Fibroblast of mammary gland (primary cell): ENCODE data around the gene SF1.

Experiments used
- DNase-seq: peaks from one replicate; pipeline ENCODE4 v3.0.0-alpha.2; 2010; ENCODE audit warnings: low read depth
- H3K4me3 ChIP-seq: 2 replicates; pipeline ENCODE4 v1.5.1; 2011; ENCODE audit warnings: low read depth, mild to moderate bottlenecking, low read length, moderate library complexity; ENCODE audit not compliant: control insufficient read depth
- TF ChIP-seq, protein P1 (sequence below): conservative IDR thresholded peaks from 2 replicates; pipeline ENCODE4 v1.5.1; 2011; ENCODE audit warnings: low read depth, low read length, inconsistent platforms; ENCODE audit not compliant: control insufficient read depth, insufficient read depth

The SF1 gene

DNA sequence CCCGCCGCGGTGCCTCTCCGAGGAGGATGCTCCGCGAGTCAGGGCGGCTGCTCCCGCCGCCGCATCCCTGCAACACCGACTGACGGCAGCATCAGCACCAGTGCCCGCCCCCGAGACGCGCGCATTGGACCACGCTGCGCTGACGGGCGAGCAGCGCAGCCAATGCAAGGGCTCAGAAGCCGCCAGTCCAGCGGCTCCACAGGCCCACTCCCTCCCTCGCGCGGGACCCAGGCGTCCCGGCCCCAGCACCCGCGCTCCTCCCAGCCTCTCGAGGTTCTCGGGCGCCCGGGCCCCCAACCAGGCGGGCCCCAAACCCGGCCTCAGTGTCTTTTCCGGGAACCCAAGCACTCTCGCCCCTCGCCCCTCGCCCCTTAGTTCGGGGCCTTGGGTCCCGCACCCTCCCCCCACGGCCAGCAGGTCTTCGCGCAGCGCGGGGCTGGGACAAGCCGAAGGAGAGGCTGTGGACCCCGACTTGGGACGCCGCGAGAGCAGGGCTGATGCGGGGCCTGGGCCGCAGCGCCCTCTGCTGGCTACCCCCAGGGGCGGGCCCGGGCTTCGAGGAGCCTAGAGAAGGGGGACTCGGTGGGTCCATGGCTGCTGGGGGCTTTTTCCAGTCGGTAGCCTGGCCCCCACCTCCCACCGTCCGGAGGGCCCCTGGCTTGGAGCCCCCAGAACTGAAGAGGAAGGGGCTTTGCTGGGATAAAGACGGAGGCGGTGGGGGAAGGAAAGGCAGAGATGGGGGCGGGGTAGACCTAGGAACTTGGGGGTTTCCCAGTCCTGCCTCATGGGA lies 55.0 kb downstream of the SF1 start, which contains the start of gene NRXN2:
Gene NRXN2, minus strand, starts transcription at position 81 of the 790 bp plus-strand sequence. CDS start 9,498 bp downstream, outside the sequence.
- TF ChIP-seq, protein P1, sequence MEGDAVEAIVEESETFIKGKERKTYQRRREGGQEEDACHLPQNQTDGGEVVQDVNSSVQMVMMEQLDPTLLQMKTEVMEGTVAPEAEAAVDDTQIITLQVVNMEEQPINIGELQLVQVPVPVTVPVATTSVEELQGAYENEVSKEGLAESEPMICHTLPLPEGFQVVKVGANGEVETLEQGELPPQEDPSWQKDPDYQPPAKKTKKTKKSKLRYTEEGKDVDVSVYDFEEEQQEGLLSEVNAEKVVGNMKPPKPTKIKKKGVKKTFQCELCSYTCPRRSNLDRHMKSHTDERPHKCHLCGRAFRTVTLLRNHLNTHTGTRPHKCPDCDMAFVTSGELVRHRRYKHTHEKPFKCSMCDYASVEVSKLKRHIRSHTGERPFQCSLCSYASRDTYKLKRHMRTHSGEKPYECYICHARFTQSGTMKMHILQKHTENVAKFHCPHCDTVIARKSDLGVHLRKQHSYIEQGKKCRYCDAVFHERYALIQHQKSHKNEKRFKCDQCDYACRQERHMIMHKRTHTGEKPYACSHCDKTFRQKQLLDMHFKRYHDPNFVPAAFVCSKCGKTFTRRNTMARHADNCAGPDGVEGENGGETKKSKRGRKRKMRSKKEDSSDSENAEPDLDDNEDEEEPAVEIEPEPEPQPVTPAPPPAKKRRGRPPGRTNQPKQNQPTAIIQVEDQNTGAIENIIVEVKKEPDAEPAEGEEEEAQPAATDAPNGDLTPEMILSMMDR = peak; percentile 76
- DNase-seq = peak; percentile 70
- peak within 1 kb of the TSS; percentile 52 for H3K4me3 ChIP-seq

DNA sequence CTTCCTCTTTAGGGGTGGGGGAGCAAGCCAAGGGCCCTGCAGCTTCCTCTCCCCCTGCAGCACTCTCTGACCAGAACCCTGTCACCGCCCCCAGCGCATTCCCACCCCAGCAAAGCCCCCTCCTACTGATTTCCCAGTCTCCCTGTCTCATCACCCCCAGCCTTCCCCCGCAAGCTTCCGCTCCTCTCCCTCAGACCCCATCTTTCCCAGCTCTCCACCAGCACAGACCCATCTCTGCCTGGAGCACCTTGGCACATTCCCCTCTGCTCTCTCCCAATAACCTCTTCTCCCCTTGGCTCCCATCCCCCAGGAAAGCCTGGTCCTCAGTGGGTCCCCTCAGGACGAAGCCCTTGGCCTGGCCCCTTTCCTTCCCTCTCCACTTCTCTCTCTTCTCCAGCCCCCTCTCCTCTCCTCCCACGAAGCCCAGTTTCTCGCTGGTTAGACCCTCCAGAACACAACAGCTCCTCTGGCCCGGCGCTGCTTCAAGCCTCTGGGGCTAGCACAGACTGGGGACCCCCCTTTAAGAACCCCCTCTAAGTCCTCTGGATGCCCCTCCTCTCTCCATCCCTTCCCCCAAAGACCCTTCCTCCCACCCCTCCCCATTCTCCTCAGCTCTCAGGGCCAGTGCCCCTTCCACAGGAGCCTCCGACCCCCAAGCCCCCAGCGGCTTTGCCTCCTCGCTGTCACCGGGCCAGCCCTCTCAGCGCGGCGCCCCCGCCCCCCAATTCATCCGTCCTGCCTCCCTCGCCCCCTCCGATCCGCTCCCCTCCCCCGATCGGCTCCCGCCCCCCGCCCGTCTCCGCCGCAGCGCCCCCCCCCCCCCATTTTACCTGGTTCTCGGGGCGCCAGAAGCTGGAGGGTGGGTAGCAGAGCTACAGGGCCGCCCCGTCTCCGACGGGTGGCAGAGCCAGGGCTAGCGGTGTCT lies 55.9 kb downstream of the SF1 start:
- no peak for DNase-seq
- TF ChIP-seq, protein P1 = no peak
- no peak overlapping the region for H3K4me3 ChIP-seq

DNA sequence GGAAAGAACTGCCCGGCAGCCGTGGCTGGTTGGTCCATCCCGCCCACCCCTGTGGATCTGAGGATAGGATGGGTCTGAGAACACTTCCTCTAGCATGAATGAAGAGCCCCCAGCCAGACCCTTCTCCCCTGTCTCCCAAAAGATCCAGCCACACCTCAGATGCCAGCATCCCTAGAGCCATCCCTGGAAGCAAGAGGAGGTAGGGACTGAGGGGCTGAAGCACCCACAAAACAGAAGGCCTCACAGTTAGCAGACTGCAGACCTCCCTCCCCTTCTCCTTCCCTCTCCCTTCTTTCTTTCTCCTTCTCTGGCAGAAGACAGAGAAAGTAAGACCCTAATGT lies 57.0 kb downstream of the SF1 start:
- no peak for DNase-seq
- H3K4me3 ChIP-seq = no peak overlapping the region

DNA sequence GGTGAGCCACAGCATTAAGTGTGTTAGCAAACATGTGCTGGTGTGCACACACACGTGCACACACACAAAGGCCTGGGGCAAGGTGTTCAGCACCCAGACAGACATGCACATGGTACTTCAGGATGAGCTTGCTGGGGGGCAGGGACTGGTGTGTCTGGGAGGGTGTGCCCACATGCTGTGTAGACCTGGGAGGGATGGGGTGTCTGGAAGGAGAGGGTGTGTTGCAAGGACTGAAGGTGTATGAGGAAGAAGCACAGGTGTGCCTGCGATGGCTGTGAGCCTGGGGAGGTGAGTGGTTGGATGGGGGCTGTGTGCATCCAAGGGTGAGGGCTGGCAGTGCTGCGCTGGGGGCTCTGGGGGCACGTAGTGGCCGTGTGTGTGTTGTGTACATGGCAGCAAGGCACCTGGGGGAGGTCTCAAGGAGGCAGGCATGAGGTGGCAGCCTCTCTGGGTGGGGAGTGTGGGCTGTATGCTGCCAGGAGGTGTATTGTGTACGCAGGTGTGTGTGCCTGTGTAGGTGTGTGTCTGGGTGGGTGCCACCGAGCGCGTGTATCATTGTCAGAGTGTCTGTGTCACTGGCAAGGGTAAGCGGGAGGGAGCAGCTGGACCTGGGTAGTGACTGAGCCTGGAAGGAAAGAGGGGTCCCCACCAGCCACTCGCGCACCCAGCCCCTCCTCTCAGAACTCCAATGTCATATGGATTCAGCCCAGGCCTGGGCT lies 57.5 kb downstream of the SF1 start:
- TF ChIP-seq, protein P1 = no peak
- no peak for DNase-seq
- H3K4me3 ChIP-seq = no peak overlapping the region

More for the DNA sequence above, 57.0 kb downstream of the SF1 start:
- TF ChIP-seq, protein P1 = no peak

DNA sequence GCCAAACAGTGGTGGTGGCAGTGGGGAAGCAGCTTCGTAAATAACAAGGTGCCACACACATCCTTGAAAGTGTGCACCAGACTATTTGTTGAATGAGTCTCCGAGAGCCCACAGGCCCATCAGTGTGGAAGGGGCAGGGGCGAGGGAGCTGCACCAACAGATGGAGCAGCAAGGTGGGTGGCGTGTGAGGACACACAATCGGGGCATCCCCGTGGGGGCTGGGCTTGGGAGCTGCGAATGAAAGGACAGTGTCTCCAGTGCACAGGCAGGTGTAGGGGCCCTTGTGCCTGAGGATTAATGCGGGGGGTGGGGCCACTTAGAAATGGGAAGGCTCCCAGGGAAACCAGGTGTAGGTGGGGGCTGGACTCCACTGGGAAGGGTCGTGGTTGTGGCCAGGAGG lies 58.2 kb downstream of the SF1 start:
- DNase-seq = no peak
- H3K4me3 ChIP-seq = no peak overlapping the region
- TF ChIP-seq, protein P1 = no peak

DNA sequence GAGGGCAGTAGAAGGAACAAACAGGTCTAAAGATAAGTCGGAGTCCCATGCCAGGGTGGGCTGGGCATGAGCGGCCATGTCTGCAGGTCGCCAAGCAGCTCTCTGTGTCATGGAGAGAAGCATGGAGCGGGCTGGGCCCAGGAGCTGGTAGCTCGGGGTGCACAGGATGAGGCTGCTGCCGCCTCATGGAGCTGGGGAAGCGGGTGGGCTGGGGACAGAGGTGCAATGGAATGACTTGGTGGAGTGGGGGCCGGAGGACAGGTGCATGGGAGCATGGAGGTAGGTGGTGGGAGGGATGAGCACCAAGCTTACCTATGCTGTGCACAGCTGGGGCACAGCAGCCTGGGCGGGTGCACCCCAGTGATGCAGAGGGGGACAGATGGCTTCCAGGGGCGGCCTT lies 58.9 kb downstream of the SF1 start:
- TF ChIP-seq, protein P1 = no peak
- no peak for DNase-seq
- H3K4me3 ChIP-seq = no peak overlapping the region
